Neuron (in vitro differentiated cells): ENCODE data around the gene CCDC15.
"Not testable (repeated sequence)": the region's sequence is repeated elsewhere in the genome, so short reads cannot be mapped to it uniquely, and the experiment has no call there.

ENCODE experiments used
- H2AFZ ChIP-seq: one replicate; pipeline ENCODE4 v1.6.1; 2013; ENCODE audit warnings: low read depth, mild to moderate bottlenecking, inconsistent platforms, low read length, moderate library complexity
- H3K27me3 ChIP-seq: one replicate; pipeline ENCODE4 v1.6.1; 2013; ENCODE audit warnings: low read length; ENCODE audit not compliant: insufficient read depth
- H3K36me3 ChIP-seq: one replicate; pipeline ENCODE4 v1.6.1; 2013; ENCODE audit warnings: low read length; ENCODE audit not compliant: insufficient read depth
- H3K4me1 ChIP-seq: one replicate; pipeline ENCODE4 v1.6.1; 2013; ENCODE audit warnings: low read length; ENCODE audit not compliant: insufficient read depth
- H3K4me3 ChIP-seq: 2 replicates; pipeline ENCODE4 v1.5.1; 2013; ENCODE audit warnings: mild to moderate bottlenecking, low read length, moderate library complexity
- H3K9me3 ChIP-seq: one replicate; pipeline ENCODE4 v1.6.1; 2013; ENCODE audit warnings: low read length

CCDC15 gene

GRCh38 chr11:124950601-124951330 is 3.2 kb upstream of the CCDC15 start:
- no peak overlapping the region for H2AFZ ChIP-seq
- no peaks in the 10 kb centered on the region for H3K36me3 ChIP-seq

DNA sequence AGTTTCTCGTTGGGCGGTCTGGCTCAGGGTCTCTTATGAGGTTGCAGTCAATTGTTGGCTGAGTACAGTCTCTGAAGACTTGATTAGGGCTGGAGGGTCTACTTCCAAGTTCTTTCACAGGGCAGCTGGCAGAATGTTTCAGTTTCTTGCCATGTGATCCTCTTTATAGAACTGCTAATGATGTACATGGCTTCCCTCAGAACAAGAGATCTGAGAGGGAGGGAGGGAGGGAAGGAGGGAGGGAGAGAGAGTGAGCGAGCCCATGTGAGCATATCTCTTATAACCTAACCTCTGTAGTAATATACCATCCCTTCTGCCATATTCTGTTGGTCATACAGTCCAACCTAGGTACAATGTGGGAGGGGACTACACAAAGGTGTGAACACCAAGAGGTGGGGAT is 2.7 kb upstream of the CCDC15 start:
- Histone ChIP-seq H3K9me3 (no peaks in the 10 kb centered on the region), H3K4me1 (peaks cover 10% of the 10 kb centered on the region), H3K36me3 (no peaks in the 10 kb centered on the region), H2AFZ (no peak overlapping the region), H3K27me3 (no peaks in the 10 kb centered on the region), H3K4me3 (no peak overlapping the region)

More at GRCh38 chr11:124950601-124951330, 3.2 kb upstream of the CCDC15 start:
- H3K4me1 ChIP-seq = peaks cover 10% of the 10 kb centered on the region
- H3K4me3 ChIP-seq = no peak overlapping the region
- H3K27me3 ChIP-seq = no peaks in the 10 kb centered on the region
- no peaks in the 10 kb centered on the region for H3K9me3 ChIP-seq

DNA sequence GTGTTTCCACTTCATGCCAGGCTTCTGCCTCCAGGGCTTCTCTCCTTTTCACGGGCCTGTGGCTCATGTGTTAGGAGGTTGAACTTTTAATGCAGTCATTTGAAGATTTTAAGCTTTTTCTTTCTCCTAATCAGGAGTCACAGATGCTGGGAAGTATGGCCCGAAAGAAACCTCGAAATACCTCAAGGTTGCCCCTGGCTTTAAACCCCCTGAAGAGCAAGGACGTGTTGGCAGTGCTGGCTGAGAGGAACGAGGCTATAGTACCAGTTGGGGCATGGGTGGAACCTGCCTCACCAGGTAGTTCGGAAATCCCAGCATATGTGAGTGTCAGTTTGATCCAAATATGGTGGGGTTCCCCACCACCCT is 571 bp downstream of the CCDC15 start:
- H3K4me3 ChIP-seq = peak overlapping the region; percentile 92
- H3K9me3 ChIP-seq = no peaks in the 10 kb centered on the region
- H2AFZ ChIP-seq = peak overlapping the region; percentile 91
- no peaks in the 10 kb centered on the region for H3K36me3 ChIP-seq
- H3K27me3 ChIP-seq = no peaks in the 10 kb centered on the region
- peaks cover 10% of the 10 kb centered on the region for H3K4me1 ChIP-seq

- no peaks in the 10 kb centered on the region for H3K27me3 ChIP-seq
- H3K36me3 ChIP-seq = no peaks in the 10 kb centered on the region
- H3K9me3 ChIP-seq = no peaks in the 10 kb centered on the region
- H3K4me3 ChIP-seq = peak overlapping the region; percentile 92
- peak overlapping the region; percentile 91 for H2AFZ ChIP-seq
- H3K4me1 ChIP-seq = peaks cover 10% of the 10 kb centered on the region
These were observed 1.0 kb downstream of the CCDC15 start for GRCh38 chr11:124955035-124955434.

DNA sequence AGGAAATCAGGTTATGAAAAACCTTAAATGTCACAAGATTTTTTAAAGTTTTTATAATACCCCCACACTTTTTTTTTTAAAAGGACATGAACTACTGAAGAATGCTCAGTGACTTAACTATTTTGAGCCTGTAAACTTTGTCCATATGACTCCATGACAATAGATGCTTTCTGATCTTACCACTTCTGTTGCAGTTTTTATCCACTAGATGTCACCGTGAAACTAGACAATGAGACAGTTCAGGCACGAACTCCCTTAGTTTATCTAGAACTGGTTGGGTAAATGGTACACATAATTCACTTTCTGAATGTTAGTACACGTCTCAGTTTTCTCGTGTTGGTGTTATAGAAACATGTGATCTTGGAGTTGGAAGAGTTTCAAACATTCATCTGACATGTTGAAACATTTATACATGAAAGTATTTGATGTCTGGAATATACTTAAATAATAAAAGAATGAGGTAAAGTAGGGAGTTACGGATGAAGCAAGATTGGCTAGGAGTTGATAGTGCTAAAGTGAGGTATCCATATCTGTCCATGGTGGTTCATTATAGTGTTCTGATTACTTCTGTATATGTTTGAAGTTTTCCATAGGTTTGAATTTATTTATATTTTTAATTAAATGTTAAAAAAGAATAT is 8.1 kb downstream of the CCDC15 start:
- no peaks in the 10 kb centered on the region for H3K27me3 ChIP-seq

DNA sequence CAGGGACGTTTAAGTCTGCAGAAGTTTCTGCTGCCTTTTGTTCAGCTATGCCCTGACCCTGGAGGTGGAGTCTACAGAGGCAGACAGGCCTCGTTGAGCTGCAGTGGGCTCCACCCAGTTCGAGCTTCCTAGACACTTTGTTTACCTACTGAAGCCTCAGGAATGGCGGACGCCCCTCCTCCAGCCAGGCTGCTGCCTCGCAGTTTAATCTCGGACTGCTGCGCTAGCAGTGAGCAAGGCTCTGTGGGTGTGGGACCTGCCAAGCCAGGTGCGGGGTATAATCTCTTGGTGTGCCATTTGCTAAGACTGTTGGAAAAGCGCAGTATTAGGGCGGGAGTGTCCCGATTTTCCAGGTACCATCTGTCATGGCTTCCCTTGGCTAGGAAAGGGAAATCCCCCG is 14.2 kb downstream of the CCDC15 start:
- not testable (repeated sequence) for H3K36me3 ChIP-seq, H3K4me3 ChIP-seq, H2AFZ ChIP-seq, H3K4me1 ChIP-seq, H3K9me3 ChIP-seq, H3K27me3 ChIP-seq

More for the DNA sequence above, 8.1 kb downstream of the CCDC15 start:
- H3K4me1 ChIP-seq = no peaks in the 10 kb centered on the region
- no peaks in the 10 kb centered on the region for H3K36me3 ChIP-seq
- H3K4me3 ChIP-seq = no peak overlapping the region
- H3K9me3 ChIP-seq = no peaks in the 10 kb centered on the region
- no peak overlapping the region for H2AFZ ChIP-seq

- Histone ChIP-seq H3K27me3 (no peaks in the 10 kb centered on the region), H3K36me3 (no peaks in the 10 kb centered on the region), H3K9me3 (peaks cover 2% of the 10 kb centered on the region), H3K4me3 (no peak overlapping the region), H3K4me1 (no peaks in the 10 kb centered on the region), H2AFZ (no peak overlapping the region)
These were observed 16.9 kb downstream of the CCDC15 start for GRCh38 chr11:124970925-124971324.

DNA sequence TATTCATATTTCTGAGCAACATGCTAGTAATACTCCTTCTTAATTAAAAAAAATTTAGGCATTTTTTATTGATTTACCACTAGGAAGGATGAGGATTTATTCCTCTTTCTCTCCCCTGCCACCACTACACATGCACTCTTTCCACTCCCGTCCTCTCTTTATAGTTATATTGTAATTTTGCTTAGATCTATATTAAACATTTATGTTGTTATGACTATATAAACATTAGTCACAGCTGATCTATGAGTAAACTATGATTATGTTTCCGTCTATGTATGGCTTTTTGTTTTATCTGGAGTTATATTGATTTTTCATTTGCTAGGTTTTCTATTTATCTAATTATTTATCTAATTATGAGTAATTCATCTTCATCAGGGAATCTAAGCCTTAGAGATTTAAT is 17.8 kb downstream of the CCDC15 start:
- Histone ChIP-seq H2AFZ (no peak overlapping the region), H3K9me3 (peaks cover 2% of the 10 kb centered on the region), H3K27me3 (no peaks in the 10 kb centered on the region), H3K36me3 (no peaks in the 10 kb centered on the region), H3K4me1 (no peaks in the 10 kb centered on the region), H3K4me3 (no peak overlapping the region)

GRCh38 chr11:124976531-124976930 is 22.5 kb downstream of the CCDC15 start:
- Histone ChIP-seq H3K4me3 (no peak overlapping the region), H3K4me1 (no peaks in the 10 kb centered on the region), H3K36me3 (no peaks in the 10 kb centered on the region), H3K27me3 (no peaks in the 10 kb centered on the region), H2AFZ (no peak overlapping the region), H3K9me3 (peaks cover 8% of the 10 kb centered on the region)

GRCh38 chr11:124977006-124977405 is 23.0 kb downstream of the CCDC15 start:
- Histone ChIP-seq H3K4me1 (no peaks in the 10 kb centered on the region), H3K9me3 (peaks cover 10% of the 10 kb centered on the region), H3K36me3 (no peaks in the 10 kb centered on the region), H2AFZ (no peak overlapping the region), H3K27me3 (no peaks in the 10 kb centered on the region), H3K4me3 (no peak overlapping the region)

GRCh38 chr11:124978316-124978715 is 24.3 kb downstream of the CCDC15 start:
- Histone ChIP-seq H3K27me3 (no peaks in the 10 kb centered on the region), H3K9me3 (peaks cover 14% of the 10 kb centered on the region), H3K4me1 (no peaks in the 10 kb centered on the region), H3K36me3 (no peaks in the 10 kb centered on the region), H2AFZ (no peak overlapping the region), H3K4me3 (no peak overlapping the region)

DNA sequence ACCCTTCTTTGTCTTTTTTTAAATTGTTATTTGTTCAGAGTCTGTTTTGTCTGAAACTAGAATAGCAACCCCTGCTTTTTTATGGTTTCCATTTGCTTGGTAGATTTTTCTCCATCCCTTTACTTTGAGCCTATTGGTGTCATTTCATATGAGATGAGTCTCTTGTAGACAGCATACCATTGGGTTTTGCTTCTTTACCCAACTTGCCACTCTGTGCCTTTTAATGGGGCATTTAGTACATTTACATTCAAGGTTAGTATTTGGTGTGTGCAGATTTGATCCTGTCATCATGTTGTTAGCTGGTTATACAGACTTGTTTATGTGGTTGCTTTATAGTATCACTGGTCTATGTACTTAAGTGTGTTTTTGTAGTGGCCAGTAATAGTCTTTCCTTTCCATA is 28.0 kb downstream of the CCDC15 start:
- Histone ChIP-seq H3K4me3 (no peak overlapping the region), H3K27me3 (no peaks in the 10 kb centered on the region), H2AFZ (no peak overlapping the region), H3K9me3 (peaks cover 17% of the 10 kb centered on the region), H3K4me1 (no peaks in the 10 kb centered on the region), H3K36me3 (no peaks in the 10 kb centered on the region)

DNA sequence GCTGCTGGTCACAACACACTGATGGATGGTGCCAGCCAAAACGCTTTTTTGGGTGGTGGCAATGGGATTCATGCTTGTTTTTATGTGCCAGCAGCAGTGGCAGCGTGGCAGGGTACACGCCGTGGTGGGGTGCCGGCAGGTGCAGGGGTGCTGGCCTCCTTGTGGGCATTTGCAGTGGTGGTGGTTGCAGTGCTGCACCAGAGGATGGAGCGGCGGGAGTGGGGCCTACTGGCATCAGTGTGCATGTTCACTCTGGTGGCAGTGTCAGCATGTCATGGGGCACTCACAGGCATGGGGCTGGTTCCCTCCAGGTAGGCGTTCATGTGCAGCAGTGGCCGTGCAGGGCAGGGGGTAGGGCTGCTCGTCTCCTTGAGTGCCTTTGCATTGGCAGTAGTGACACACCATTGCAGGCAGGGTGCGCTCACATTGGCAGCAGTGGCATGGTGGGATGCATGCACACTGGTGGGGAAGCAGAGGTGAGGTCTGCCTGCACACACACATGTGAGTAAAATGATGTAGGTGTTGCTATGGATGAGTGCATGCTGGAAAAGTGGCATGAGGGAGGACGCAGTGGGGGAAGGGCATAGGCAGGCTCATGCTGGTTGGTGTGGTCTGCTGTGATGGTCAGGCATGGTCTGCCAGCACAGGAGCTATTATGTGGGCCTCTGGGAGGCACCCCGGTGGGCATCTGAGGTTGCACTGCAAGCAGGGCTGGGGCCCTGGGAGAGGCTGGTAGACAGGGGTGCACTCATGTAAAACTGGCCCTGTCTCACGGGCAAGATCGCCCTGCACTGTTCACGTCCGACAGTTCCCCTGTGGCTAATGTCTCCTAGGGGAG is 29.9 kb downstream of the CCDC15 start:
- Histone ChIP-seq H3K36me3 (peaks cover 3% of the 10 kb centered on the region), H3K9me3 (peaks cover 13% of the 10 kb centered on the region), H3K4me1 (no peaks in the 10 kb centered on the region), H3K4me3 (no peak overlapping the region), H2AFZ (no peak overlapping the region), H3K27me3 (no peaks in the 10 kb centered on the region)
